ENCODE data around the gene YWHAQ.

Gene YWHAQ

DNA sequence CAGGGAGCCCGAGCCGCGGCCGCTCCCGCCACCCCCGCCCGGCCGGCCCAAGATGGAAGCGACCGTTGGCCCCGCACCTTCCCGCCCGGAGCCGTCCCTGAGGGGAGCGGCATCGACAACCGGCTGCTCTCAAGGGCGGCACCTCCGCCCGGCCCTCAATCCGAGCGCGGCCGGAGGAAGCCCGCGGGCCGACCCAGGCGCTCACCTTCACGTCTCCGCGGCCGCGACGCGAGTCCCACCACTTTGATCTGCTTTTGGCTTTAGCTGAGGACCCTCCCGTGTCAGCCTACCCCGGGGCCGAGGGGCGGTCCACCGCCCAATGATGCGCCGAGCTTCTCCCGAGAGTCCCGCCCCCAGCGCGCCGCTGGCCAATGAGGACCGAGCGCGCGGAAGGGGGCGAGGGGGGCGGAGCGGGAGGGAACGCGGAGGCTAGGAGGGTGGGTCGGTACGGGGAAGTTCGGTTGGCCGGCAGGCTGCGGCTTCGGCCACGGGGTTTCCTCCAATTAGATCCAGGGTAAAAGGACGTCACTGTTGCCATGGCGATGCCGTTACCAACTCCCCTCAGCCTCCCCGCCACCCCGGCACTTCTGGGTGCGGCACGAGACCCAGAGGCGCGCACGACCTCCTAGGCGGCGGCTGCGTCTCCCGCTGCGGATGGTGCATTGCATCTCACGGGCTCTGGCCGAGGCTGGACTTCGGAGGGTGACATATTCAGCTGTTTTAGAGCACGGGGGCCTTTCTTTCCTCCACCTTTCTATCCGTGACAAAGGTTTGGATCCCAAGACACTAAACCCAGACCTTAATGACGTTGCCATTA, at the start of gene YWHAQ:
TSS of gene YWHAQ (minus strand) at position 262 of the 817 bp plus-strand sequence. CDS start 545 bp downstream, outside the sequence.
- peak; percentile 99 for DNase-seq (ENCODE audit: low spot score in 2 of 2)
- peaks cover 27% of the 10 kb centered on the region for H3K4me1 ChIP-seq
- no peaks in the 10 kb centered on the region for H3K27me3 ChIP-seq (ENCODE audit: low read depth)
- peak within 1 kb of the TSS; percentile 81 for H3K4me3 ChIP-seq
- peaks cover 33% of the 10 kb centered on the region for H3K36me3 ChIP-seq (replicated peaks)
- in situ Hi-C loops (cut with MboI; ENCODE audit: low sequenced_read_pairs), result no loop called here
- peaks cover 7% of the 10 kb centered on the region for H3K9me3 ChIP-seq

DNA sequence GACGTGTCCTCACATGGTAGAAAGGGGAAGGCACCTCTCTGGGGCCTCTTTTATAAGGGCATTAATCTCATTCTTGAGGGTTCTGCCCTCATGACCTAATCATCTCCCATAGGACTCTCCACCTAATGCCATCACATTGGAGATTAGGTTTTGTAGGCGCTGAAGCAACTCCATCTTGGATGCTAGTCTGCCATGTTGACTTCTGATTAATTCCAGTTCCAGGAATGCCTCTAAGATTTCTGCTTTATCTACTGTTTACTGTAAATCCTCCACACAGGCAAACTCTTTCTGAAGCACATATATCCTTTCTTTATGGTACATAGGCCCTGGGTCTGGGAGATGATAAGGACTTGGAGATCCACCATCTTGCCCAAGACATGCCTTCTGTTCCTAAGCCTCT, 49.3 kb upstream of the YWHAQ start:
- no peak overlapping the region for H3K4me3 ChIP-seq

DNA sequence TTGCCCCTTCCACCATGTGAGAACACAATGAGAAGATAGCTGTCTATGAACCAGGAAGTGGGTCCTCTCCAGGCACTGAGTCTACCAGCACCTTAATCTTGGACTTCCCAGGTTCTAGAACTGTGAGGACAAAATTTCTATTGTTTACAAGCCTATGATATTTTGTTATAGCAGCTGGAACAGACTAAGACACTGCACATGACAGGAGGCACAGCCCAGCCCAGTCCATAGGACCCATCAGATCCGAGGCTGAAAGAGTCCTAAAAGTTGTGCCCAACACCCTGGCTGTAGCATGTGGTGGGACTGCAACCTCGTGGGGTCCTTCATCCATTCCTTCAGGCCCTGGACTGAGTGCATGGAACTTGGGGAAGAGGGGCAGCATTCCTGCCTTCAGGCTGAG, 48.4 kb upstream of the YWHAQ start:
- peaks cover 23% of the 10 kb centered on the region for H3K4me1 ChIP-seq
- in situ Hi-C loops (cut with MboI; ENCODE audit: low sequenced_read_pairs), result no loop called here
- no peak overlapping the region for H3K4me3 ChIP-seq
- no peak for DNase-seq (ENCODE audit: low spot score in 2 of 2)
- H3K9me3 ChIP-seq, result no peaks in the 10 kb centered on the region
- H3K27me3 ChIP-seq (ENCODE audit: low read depth), result no peaks in the 10 kb centered on the region
- H3K36me3 ChIP-seq (replicated peaks), result no peaks in the 10 kb centered on the region

More for the DNA sequence above, 49.3 kb upstream of the YWHAQ start:
- Histone ChIP-seq H3K36me3 (replicated peaks) (no peaks in the 10 kb centered on the region), H3K9me3 (no peaks in the 10 kb centered on the region), H3K27me3 (ENCODE audit: low read depth) (no peaks in the 10 kb centered on the region), H3K4me1 (peaks cover 16% of the 10 kb centered on the region)
- DNase-seq (ENCODE audit: low spot score in 2 of 2), result no peak
- in situ Hi-C loops (cut with MboI; ENCODE audit: low sequenced_read_pairs), result no loop called here

DNA sequence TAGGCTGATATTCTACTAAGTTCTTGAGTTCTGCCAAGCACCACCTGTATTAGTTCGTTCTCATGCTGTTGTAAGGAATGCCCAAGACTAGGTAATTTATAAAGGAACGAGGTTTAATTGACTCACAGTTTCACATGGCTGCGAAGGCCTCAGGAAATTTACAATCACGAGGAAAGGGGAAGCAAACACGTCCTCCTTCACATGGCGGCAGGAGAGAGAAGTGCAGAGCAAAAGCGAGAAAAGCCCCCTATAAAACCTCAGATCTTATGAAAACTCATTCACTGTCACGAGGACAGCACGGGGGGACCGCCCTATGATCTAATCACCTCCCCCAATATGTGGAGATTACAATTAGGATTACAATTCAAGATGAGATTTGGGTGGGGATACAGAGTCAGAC, 47.7 kb upstream of the YWHAQ start:
- H3K27me3 ChIP-seq (ENCODE audit: low read depth), result no peaks in the 10 kb centered on the region
- DNase-seq (ENCODE audit: low spot score in 2 of 2), result no peak
- in situ Hi-C loops (cut with MboI; ENCODE audit: low sequenced_read_pairs), result no loop called here
- H3K9me3 ChIP-seq, result no peaks in the 10 kb centered on the region
- peaks cover 29% of the 10 kb centered on the region for H3K4me1 ChIP-seq
- H3K36me3 ChIP-seq (replicated peaks), result no peaks in the 10 kb centered on the region
- H3K4me3 ChIP-seq, result no peak overlapping the region

DNA sequence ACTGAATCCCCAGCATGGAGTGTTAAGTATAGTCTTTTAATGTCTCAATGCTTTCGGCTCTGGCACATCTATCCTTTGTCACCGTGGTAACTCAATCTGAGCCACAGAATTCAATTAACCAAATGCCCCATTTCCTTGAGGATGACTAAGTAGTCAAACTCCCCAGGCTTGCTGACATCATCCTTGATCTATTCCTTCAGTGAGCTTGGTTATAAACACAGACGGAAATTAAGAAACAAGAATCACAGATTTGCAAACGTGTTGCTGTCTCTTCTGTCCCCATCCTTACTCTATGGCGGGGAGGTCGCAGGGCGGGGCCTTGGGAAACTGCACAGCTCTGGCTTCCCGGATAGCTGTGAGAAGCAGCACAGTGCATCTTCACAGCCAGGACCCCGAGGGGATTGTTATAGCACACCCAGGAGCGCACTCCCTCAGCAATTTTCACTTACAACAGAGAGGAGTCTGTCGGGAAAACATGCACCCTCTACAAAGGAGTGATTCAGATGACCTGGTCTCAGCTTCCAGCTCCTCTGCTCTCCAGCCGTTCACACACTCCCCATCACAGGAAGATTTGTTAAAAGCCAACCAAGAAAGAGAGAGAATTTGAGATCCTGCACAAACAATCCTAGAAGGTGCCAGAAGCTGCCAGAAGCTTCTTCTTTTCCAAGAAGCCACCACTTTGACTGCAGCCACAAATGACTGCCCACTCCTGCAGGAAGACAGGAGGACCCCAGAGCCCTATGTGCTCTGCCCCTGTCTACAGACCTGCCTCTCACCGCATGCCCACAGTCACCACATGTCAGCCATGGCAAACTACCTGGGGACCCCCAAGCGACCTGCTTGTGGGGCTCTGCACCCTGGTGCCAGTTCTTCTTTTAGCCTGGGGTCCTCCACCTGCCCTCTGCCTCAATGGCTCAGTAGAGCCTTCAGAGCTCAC, 44.9 kb upstream of the YWHAQ start:
- Histone ChIP-seq H3K4me1 (peaks cover 29% of the 10 kb centered on the region), H3K36me3 (replicated peaks) (no peaks in the 10 kb centered on the region), H3K4me3 (no peak overlapping the region), H3K9me3 (no peaks in the 10 kb centered on the region), H3K27me3 (ENCODE audit: low read depth) (no peaks in the 10 kb centered on the region)
- DNase-seq (ENCODE audit: low spot score in 2 of 2), result peak; percentile 85 to 87
- in situ Hi-C loops (cut with MboI; ENCODE audit: low sequenced_read_pairs), result no loop called here

DNA sequence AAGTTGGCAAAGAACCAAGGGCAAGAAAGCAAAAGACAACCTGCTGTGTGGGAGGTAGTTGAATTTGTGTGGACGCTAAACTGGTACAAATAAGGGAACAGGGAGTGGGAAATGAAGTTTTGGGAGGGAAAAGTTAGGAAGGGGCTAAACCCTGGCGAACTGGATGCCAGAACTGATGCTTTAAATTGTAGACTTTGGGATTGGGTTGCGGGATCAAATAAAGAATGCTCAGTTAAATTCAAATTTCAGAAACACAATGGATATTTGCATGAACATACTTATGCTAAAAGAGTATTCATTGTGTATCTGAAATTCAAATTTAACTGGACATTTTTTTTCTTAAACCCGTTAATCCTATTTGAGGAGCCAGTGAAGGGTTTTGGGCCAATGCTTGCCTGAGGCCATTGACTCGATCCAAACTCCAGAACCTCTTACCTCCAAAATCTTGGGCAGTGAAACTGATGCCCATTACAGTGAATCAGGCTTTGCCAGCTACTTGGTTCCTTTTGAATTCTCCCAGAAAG, 44.2 kb upstream of the YWHAQ start:
- Histone ChIP-seq H3K4me3 (no peak overlapping the region), H3K4me1 (peaks cover 29% of the 10 kb centered on the region), H3K27me3 (ENCODE audit: low read depth) (no peaks in the 10 kb centered on the region), H3K36me3 (replicated peaks) (no peaks in the 10 kb centered on the region), H3K9me3 (no peaks in the 10 kb centered on the region)
- in situ Hi-C loops (cut with MboI; ENCODE audit: low sequenced_read_pairs), result no loop called here
- DNase-seq (ENCODE audit: low spot score in 2 of 2), result peak; percentile 65 to 95

DNA sequence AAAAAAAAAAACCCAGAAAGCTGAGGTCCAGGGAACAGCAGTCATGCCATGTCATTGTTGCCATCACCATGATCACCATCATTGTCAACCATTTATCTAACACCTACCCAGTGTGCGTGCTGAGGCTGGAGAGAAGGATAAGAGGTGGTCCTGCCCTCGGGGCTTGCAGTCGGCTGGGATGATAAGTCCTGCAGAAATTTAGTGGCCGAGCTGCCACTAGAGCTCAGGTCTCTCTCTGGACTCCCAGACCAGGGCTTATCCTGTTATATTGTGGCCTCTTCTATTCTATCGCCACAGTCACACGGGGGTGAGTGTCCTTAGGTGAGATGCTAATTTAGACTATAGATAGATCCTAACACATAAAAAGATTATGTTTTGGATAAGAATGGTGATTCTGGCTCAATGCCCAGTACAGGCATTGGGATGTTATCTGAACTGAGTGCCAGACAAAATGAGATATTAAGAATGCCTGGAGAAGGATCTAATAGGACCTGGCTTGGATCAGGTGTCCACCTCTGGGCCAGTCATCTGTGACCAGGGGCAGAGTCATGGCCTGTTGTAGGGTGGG, 43.2 kb upstream of the YWHAQ start:
- Histone ChIP-seq H3K4me3 (no peak overlapping the region), H3K36me3 (replicated peaks) (no peaks in the 10 kb centered on the region), H3K9me3 (no peaks in the 10 kb centered on the region), H3K27me3 (ENCODE audit: low read depth) (no peaks in the 10 kb centered on the region), H3K4me1 (peaks cover 29% of the 10 kb centered on the region)
- DNase-seq (ENCODE audit: low spot score in 2 of 2), result peak; percentile 70 to 76
- in situ Hi-C loops (cut with MboI; ENCODE audit: low sequenced_read_pairs), result no loop called here

DNA sequence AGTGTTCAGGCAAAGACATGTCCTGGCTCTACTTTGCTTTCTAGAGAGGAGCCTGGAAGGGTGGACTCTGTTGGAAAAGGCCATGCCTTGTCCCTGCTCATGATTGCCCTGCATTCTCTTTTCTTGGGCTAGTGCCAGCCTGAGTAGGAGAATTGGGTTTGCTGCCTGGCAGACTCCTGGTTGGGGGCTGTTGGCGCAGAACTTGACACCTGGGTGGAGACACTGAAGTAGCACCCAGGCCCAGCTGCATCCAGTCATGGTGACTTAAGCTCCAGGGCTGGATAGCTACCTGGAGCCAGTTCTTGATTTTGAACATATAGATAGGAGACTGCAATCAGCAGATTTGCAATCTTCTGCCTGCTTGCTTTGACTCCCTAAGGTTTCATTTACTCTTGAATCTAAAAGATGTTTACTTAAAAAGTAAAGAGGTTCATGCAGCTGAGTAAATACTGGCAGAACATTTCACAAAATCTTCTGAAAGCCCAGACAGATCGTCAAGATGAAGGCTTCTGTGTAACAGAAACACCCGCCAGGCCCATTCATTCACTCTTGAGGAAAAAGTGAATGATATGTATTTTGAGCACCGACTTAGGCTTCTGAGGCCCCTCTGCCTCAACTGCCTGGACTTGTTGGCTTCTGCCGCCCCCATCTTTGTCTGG, 38.0 kb upstream of the YWHAQ start:
- in situ Hi-C loops (cut with MboI; ENCODE audit: low sequenced_read_pairs), result no loop called here
- no peaks in the 10 kb centered on the region for H3K27me3 ChIP-seq (ENCODE audit: low read depth)
- DNase-seq (ENCODE audit: low spot score in 2 of 2), result no peak
- H3K4me3 ChIP-seq, result no peak overlapping the region
- H3K36me3 ChIP-seq (replicated peaks), result no peaks in the 10 kb centered on the region
- H3K9me3 ChIP-seq, result no peaks in the 10 kb centered on the region
- peaks cover 2% of the 10 kb centered on the region for H3K4me1 ChIP-seq

DNA sequence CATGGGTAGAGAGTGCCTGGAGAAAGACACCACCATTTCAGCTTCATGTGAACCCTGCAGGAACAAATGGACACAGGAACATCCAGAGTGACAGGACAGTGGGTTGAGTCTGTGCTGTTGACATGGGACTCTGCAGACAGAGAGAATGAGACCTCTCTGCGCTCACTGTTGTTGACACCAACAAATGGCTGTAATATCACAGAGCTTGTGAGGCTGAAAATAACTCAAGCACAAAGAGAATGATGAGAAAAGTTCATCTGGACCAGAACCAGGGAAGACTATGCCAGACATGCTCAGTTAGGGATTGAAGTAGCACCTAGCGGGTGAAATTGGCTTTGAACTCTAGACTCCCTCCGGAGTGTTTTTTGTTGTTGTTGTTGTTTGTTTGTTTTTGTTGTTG, 37.0 kb upstream of the YWHAQ start:
- no peak for DNase-seq (ENCODE audit: low spot score in 2 of 2)
- no peaks in the 10 kb centered on the region for H3K9me3 ChIP-seq
- no peaks in the 10 kb centered on the region for H3K27me3 ChIP-seq (ENCODE audit: low read depth)
- H3K4me1 ChIP-seq, result no peaks in the 10 kb centered on the region
- no peak overlapping the region for H3K4me3 ChIP-seq
- in situ Hi-C loops (cut with MboI; ENCODE audit: low sequenced_read_pairs), result no loop called here
- H3K36me3 ChIP-seq (replicated peaks), result no peaks in the 10 kb centered on the region

DNA sequence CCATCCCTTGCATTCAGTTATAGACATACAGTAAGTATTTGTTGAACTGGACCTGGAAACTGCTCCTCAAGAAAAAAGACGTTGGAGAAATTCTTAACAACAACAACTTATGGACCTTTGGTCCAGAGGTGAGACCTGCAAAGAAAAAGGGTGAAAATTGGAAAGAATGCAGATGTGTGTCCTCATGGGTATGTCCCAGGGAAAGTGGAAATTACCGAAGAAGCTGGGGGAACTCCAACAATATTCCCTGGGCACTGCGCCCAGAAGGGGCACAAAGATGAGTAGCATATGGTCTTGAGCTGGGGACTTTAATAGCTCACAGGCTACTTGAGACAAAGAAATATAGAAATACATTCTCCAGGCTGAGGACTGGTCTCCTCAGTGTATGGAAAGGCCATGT, 35.5 kb upstream of the YWHAQ start:
- H3K27me3 ChIP-seq (ENCODE audit: low read depth), result no peaks in the 10 kb centered on the region
- no peaks in the 10 kb centered on the region for H3K4me1 ChIP-seq
- in situ Hi-C loops (cut with MboI; ENCODE audit: low sequenced_read_pairs), result no loop called here
- no peaks in the 10 kb centered on the region for H3K9me3 ChIP-seq
- no peak overlapping the region for H3K4me3 ChIP-seq
- no peaks in the 10 kb centered on the region for H3K36me3 ChIP-seq (replicated peaks)
- DNase-seq (ENCODE audit: low spot score in 2 of 2), result no peak

DNA sequence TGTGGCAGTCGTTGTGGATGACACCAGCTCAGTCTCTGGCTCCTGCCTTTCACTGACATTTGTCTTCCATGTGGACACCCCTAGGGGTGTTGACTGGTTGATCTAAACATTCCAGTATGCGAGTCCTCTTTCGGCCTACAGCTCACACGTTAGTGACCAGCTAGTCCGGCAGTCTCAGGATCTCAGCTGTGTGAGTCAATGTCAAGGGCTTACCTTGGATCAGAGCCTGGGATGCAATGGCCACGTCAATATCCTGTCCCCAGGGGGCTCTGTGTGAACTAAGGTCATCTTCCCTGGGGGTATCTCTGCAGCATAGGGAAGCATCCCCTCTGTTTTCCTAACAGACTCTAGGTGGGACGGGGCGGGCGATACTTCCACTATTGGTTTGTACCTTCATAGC, 35.1 kb upstream of the YWHAQ start:
- in situ Hi-C loops (cut with MboI; ENCODE audit: low sequenced_read_pairs), result no loop called here
- DNase-seq (ENCODE audit: low spot score in 2 of 2), result no peak
- Histone ChIP-seq H3K9me3 (no peaks in the 10 kb centered on the region), H3K36me3 (replicated peaks) (no peaks in the 10 kb centered on the region), H3K4me1 (no peaks in the 10 kb centered on the region), H3K4me3 (no peak overlapping the region), H3K27me3 (ENCODE audit: low read depth) (no peaks in the 10 kb centered on the region)

DNA sequence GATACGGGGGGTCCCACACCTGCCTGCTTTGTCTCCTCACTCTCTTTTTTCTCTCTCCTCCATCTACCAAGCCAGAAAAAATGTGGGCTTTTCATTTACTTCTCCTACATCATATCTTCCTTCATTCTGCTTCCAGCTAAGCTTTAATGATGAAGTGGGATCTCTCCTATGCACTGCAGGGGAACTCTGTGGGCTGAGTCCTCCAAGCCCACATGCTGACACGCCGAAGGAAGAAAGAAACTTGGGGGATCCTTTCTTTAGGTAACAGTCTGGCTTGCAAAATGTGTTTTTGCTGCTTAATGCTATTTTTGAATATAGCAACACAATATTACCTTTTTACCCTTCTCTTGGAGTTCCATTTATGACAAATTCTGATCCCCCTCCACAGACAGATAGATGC, 33.6 kb upstream of the YWHAQ start:
- Histone ChIP-seq H3K9me3 (no peaks in the 10 kb centered on the region), H3K4me3 (no peak overlapping the region), H3K27me3 (ENCODE audit: low read depth) (no peaks in the 10 kb centered on the region), H3K36me3 (replicated peaks) (no peaks in the 10 kb centered on the region), H3K4me1 (no peaks in the 10 kb centered on the region)
- in situ Hi-C loops (cut with MboI; ENCODE audit: low sequenced_read_pairs), result no loop called here
- DNase-seq (ENCODE audit: low spot score in 2 of 2), result no peak

Measured in HAP-1 (cell line).